HG03354 (cell line): ENCODE data around the gene AGPAT3.

Experiments used
- ATAC-seq: cut with Tn5 transposase; IDR thresholded peaks from one replicate; pipeline ENCODE4 v1.9.1; 2021; ENCODE audit warnings: mild to moderate bottlenecking; ENCODE audit not compliant: unreplicated experiment, poor library complexity, severe bottlenecking

Gene AGPAT3

GRCh38 chr21:43944078-43944633, 79.1 kb downstream of the AGPAT3 start:
- no peak for ATAC-seq

DNA sequence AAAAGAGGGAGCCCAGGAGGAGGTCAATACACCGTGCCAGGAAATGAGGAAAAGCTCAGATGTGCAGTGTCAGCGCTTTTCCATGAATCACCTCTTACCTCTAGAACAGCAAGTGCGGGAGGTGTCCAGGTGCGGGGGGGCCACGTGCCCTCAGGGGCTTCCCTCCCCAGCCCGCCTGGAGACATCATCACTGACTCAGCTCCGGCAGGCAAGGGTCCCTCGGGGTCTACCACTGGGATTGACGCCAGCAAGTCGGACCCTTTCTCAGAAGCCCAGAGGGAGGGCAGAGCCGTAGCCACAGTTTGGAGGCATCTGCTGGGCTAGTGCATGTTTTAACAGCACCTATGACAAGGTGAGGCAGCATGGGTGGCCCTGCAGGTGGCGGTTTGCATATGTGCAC, 79.7 kb downstream of the AGPAT3 start:
- ATAC-seq, result no peak

- no peak for ATAC-seq
Measured at GRCh38 chr21:43948740-43949498, 83.9 kb downstream of the AGPAT3 start.

DNA sequence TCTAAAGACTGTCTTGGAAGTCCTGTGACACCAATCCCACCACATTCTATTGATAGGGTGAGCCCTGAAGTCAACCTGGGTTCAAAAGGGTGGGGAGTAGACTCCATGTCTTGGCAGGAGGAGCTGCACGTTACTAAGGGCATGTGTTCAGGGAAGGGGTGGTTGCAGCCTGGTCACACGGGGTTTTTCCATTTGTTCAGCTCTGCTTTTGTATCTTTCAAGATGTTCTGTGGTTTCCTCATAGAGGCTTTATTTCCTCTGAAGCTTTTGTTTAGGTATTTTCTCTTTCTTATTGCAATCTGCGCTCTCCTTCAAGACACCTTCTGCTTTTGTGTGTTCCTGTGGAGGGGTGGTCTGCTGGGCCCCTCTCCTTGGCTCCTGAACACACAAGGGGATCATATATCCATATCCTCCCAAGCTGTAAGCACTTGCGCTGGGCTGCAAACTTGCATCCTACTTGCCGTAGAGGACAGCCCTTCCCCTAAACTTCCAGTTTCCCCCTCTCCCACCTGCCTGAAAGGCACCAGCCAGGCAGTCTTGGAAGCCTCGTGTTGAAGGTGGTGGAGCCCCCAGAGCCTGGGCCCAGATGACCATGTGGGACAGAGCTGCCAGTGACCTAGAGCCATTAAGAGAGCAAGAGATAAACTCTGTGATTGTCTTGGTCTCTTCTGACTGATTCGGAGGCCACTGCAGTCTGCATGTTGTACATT, 84.6 kb downstream of the AGPAT3 start:
- ATAC-seq, result no peak

- no peak for ATAC-seq
Measured at GRCh38 chr21:43950481-43950880, 85.5 kb downstream of the AGPAT3 start.

DNA sequence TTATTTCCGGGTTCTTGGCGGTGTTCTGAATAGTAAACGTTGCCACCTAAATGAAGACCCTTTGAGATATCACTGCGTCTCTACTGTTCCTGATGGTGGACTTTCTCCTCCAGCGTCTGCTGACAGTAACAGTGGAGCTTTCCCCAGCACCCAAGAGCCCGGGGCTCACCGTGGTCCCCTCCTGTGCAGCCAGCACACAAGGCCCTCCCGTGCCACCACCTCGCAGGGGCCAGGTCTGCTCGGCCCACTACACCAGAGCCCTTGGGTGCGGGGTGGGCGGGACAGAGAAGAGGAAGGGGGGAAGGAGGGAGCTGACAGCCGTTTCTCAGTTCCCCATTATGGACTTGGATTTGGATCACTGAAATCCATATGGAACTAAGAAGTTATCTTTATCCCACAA, 85.9 kb downstream of the AGPAT3 start:
- no peak for ATAC-seq

DNA sequence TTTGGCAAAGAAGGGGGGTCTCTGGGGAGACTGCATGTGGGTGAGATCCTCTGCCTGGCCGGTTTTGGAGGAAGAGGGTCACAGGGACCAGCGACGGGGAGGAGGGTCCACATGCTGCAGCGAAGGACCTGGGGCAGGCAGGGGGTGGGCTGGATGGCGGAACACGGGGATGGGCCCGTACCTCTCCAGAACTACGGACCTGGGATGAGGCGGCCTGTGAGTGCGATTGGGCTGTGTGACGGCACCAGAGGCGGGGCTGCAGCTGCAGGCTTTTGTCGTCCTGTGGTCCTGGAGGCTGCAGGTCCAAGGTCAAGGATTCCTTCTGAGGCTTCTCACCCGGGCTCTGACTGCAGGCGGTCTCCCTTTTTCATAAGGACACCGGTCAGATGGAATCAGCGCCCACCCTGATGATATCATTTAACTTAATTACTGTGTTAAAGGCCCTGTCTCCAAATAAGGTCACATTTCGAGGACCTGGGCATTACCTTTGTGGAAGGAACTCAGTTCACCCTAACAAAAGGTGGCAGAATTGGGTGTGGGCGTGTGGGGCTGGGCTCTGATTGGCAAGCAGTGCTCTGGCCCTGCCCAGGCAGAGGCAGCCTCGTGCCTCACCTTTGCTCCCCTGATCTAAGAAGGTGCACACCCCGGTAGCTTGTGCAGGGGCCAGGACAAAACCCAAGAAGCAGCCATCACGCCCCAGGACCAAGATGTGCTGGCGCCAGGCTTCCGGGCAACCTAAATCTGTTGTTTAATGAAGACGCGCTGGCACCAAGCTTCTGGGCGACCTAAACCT, 87.1 kb downstream of the AGPAT3 start:
- ATAC-seq, result no peak

GRCh38 chr21:43953021-43953420, 88.0 kb downstream of the AGPAT3 start:
- ATAC-seq, result no peak

GRCh38 chr21:43954042-43954441, 89.0 kb downstream of the AGPAT3 start:
- no peak for ATAC-seq

GRCh38 chr21:43954896-43955295, 89.9 kb downstream of the AGPAT3 start:
- ATAC-seq, result no peak

DNA sequence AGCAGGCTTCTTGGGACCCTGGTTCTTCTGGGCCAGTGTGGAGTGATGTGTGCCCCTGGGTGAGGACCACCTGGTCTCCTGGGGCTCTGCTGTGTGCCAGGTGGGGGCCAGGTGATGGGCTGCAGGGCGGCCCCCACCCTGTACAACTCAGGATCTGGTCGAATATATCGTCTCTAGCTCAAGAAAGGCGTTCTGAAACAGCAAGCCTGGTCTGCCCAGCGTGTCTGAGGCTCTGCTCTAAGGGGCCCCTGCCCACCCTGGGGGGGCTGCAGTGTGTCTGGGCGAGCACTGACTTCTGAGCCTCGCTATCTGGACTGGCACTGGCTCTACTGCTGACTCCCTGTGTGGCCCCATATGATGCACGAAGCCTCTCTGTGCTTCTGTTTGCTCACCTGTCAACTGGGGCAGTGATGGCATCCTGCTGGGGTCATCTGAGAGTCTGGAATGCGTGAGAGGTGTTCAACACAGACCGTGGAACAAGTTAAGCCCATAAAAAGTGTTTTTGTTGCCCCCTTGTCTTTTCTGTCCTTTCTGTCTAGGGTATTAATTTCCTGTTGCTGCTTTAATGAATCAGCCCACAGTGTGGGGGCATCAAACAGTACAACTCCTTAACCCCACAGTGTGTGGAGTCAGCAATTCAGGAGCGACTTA, 91.1 kb downstream of the AGPAT3 start:
- no peak for ATAC-seq

DNA sequence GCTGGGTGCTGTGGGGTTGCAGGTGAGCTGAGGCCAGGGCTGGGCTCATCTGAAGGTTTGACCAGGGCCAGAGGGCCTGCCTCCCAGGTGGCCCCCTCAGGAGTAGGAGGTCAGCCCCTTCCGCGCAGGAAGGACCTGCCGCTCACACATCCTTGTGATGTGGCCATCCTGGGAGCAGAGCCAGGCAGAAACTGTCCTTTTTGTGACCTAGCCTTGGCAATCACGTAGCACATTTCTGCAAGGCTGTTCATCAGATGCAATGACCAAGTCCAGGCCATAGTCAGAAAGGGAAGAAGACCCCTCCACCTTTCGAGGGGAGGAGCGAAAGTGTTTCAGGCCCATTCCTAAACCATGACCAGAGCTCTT, 91.6 kb downstream of the AGPAT3 start:
- no peak for ATAC-seq

- ATAC-seq, result no peak
Measured at GRCh38 chr21:43957128-43957571, 92.1 kb downstream of the AGPAT3 start.

DNA sequence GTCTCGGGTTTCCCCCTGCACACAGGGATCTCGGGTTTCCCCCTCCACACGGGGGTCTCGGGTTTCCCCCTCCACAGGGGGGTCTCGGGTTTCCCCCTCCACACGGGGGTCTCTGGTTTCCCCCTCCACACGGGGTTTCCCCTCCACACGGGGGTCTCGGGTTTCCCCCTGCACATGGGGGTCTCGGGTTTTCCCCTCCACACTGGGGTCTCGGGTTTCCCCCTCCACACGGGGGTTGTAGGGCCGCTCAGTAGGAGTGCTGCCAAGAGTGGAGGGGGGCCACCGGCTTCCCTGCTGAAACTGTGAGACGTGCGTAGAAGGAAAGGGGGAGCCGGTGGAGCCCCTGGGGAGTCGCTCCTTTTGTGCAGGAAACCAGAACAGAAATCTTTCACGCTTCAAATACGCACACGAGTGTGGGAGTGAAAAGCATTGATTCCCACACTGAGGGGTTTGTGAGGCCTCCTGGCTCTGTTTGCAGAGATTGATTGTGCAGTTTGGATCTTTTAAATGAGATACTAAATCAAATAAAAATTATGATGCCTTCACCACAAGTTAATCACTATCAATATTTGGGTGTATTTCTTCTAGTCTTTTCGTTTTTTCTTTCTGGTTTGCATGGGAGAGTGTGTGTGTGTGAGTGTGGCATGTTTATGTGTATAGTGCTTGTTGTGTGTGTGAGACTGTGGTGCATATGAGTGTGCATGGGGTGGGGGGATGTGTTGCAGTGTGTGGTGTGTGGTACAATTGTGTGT, 92.8 kb downstream of the AGPAT3 start:
- peak; percentile 34 for ATAC-seq

DNA sequence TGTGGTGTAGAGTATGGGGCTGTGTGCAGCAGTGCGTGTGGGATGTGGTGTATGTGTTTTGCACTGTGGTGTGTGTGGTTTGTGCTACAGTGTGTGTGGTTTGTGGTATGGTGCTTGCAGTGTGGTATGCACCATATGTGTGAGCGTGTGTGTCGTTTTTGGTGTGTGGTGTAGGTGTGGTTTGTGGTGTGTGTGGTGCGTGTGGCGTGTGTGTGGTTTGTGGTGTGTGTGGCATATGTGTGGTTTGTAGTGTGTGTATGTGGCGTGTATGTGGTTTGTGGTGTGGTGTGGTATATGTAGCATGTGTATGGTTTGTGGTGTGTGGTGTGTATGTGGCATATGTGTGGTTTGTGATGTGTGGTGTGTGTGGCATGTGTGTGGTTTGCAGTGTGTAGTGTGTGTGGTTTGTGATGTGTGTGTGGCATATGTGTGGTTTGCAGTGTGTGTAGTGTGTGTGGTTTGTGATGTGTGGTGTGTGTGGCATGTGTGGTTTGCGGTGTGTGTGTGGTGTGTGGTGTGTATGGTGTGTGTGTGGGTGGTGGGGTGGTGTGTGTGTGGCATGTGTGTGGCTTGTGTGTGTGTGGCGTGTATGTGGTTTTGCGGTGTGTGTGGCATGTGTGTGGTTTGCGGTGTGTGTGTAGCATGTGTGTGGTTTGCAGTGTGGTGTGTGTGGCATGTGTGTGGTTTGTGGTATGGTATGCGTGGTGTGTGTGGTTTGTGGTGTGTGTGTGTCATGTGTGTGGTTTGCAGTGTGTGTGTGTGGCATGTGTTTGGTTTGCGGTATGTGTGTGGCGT, 93.5 kb downstream of the AGPAT3 start:
- ATAC-seq, result no peak

GRCh38 chr21:43959231-43960116, 94.5 kb downstream of the AGPAT3 start:
- ATAC-seq, result no peak

DNA sequence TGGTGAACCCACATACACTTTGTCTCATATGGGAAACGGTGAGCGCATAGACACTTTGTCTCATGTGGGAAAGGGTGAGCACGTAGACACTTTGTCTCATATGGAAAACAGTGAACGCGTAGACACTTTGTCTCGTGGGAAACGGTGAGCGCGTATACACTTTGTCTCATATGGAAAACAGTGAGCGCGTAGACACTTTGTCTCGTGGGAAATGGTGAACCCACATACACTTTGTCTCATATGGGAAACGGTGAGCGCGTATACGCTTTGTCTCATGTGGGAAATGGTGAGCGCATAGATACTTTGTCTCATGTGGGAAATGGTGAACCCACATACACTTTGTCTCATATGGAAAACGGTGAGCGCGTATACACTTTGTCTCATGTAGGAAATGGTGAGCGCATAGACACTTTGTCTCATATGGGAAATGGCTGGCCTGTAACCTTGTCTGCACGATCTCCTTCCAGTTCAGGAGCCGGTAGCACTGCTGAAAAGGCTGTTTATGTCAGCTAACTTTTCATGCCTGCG, 96.4 kb downstream of the AGPAT3 start:
- no peak for ATAC-seq
